Lung (tissue), 12 donors: ENCODE measurements around the gene BRF1. TPM values are rescaled to one million over a fixed set of nuclear protein-coding genes. Genes with fewer than 3 reads are reported as not detected.

Source experiments
- ATAC-seq: fragments of 200-7000 bp; cut with Tn5 transposase; one replicate; pipeline ENCODE4 v1.9.1; 2020; ENCODE audit warnings: moderate number of reproducible peaks; ENCODE audit not compliant: insufficient read depth, low FRiP score
- DNase-seq, 3 donors: peaks; one replicate each; pipeline ENCODE4 v3.0.0-alpha.2; 2013 to 2017
- H3K27ac ChIP-seq, 2 donors: one replicate each; pipeline ENCODE4 v1.5.1; 2013; ENCODE audit warnings: mild to moderate bottlenecking in 2 of 2, moderate library complexity in 2 of 2, control low read depth in 1 of 2, inconsistent platforms in 1 of 2, low read depth in 1 of 2, low read length in 1 of 2
- H3K27me3 ChIP-seq, 3 donors: one replicate each; pipeline ENCODE4 v1.5.1; 2013; ENCODE audit warnings: low read length in 2 of 3; ENCODE audit not compliant: control insufficient read depth in 3 of 3, insufficient read depth in 3 of 3
- H3K36me3 ChIP-seq, 4 donors: one replicate each; pipeline ENCODE4 v1.5.1; 2013; ENCODE audit warnings: low read length in 4 of 4, mild to moderate bottlenecking in 1 of 4, moderate library complexity in 1 of 4; ENCODE audit not compliant: control insufficient read depth in 4 of 4, insufficient read depth in 4 of 4
- H3K4me1 ChIP-seq, 5 donors: one replicate each; pipeline ENCODE4 v1.5.1; 2013; ENCODE audit warnings: low read length in 5 of 5, mild to moderate bottlenecking in 2 of 5, moderate library complexity in 1 of 5; ENCODE audit not compliant: control insufficient read depth in 5 of 5, insufficient read depth in 5 of 5
- H3K4me3 ChIP-seq: one replicate; pipeline ENCODE4 v1.5.1; 2013; ENCODE audit warnings: mild to moderate bottlenecking, control low read depth, moderate library complexity
- H3K9ac ChIP-seq, 2 donors: one replicate each; pipeline ENCODE4 v1.5.1; 2013; ENCODE audit warnings: low read length in 2 of 2, control low read depth in 1 of 2; ENCODE audit not compliant: insufficient read depth in 1 of 2
- H3K9me3 ChIP-seq, 4 donors: one replicate each; pipeline ENCODE4 v1.5.1; 2013; ENCODE audit warnings: low read length in 3 of 4, mild to moderate bottlenecking in 1 of 4, moderate library complexity in 1 of 4; ENCODE audit not compliant: control insufficient read depth in 4 of 4, insufficient read depth in 3 of 4
- WGBS, 2 donors: extraction: QIAGEN DNeasy Blood & Tissue Kit; methylation state at CpG; one replicate each; pipeline ENCODE4 v1.1.7; 2013; 5-methylcytosine and 5-hydroxymethylcytosine counted together
- polyA plus RNA-seq, 2 donors: library from polyadenylated mRNA; stranded (reverse); fragments of 200-250 nt; gene quantifications; one replicate each; pipeline ENCODE4 v1.2.1, GENCODE V29; 2013
- total RNA-seq, 2 donors: library from RNA; depleted of rRNA in 1 of 2; stranded (reverse); fragments of >200 nt in 1 of 2; gene quantifications; one replicate each; pipeline ENCODE4 v1.2.1, GENCODE V29; 2014 to 2021
- TF ChIP-seq, protein P1 (sequence below): IDR thresholded peaks from 2 replicates; pipeline ENCODE4 v1.5.1; 2012; ENCODE audit warnings: mild to moderate bottlenecking; ENCODE audit errors: control extremely low read depth, extremely low read depth
- donor health status: control.
- donor health status: control.
- donor health status: Bipolar disorder and iron deficiency.
- donor health status: healthy.
- donor health status: DM: yes; HTN: yes; CAD: no.

The BRF1 gene
- total and polyA plus RNA-seq, 4 donors, result 14.2 to 55.3 (median 37.2) TPM

DNA sequence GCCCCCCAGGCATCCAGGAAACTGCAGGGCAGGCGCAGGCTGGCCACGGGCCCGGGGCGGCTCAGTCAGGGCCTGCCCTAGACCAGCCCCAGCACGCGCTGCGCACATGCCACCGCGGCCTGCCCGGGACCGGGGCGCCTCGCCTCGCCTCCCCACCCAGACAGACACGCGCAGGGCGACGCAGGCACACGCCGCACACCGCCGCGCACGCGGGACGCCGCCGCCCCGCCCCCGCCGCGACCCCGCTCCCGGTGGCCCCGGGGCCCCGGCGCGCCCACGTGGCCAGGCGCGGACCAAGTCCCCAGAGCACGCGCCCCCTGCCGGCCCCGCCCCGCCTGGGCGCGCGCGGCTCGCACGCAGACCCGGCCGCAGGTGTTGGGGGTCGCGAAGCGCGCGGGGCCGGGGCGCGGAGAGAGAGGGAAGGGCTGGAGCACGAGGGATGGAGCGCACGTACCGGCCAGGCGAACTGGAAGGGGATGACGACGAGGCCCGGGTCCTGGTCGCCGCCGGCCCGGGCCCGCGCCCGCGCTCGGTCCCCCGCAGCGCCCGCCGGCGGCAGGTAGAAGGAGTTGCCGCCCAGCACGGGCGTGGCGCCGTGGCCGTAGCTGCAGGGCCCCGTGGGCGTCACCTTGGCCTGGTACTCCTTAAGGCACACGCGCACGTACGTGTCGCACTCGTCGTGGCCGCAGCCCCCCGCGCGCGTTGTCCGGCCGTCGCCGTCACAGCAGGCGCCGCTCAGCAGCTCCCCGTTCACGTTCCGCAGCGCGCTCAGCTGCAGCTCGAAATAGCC, 133.3 kb downstream of the BRF1 start:
- H3K4me3 ChIP-seq, result peak overlapping the region; percentile 60
- peaks cover 0 to 30% (median 16%) of the 10 kb centered on the region in 5 donors for H3K4me1 ChIP-seq
- peak; percentile 27 to 49 (median 45) for DNase-seq
- no peaks in the 10 kb centered on the region for H3K9me3 ChIP-seq
- no peaks in the 10 kb centered on the region for H3K36me3 ChIP-seq
- TF ChIP-seq, protein P1, sequence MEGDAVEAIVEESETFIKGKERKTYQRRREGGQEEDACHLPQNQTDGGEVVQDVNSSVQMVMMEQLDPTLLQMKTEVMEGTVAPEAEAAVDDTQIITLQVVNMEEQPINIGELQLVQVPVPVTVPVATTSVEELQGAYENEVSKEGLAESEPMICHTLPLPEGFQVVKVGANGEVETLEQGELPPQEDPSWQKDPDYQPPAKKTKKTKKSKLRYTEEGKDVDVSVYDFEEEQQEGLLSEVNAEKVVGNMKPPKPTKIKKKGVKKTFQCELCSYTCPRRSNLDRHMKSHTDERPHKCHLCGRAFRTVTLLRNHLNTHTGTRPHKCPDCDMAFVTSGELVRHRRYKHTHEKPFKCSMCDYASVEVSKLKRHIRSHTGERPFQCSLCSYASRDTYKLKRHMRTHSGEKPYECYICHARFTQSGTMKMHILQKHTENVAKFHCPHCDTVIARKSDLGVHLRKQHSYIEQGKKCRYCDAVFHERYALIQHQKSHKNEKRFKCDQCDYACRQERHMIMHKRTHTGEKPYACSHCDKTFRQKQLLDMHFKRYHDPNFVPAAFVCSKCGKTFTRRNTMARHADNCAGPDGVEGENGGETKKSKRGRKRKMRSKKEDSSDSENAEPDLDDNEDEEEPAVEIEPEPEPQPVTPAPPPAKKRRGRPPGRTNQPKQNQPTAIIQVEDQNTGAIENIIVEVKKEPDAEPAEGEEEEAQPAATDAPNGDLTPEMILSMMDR, result no peak
- no peak overlapping the region for H3K9ac ChIP-seq
- WGBS, 2 donors, result 2 to 4% methylated on average over 72 to 116 of the region's 116 CpGs
- H3K27me3 ChIP-seq, result peaks cover 0 to 7% (median 5%) of the 10 kb centered on the region in 3 donors
- ATAC-seq, result no peak
- peak overlapping the region in 1 of 2 donors; percentile 16 for H3K27ac ChIP-seq

GRCh38 chr14:105166571-105167302, 134.1 kb downstream of the BRF1 start:
- DNase-seq (no peak), ATAC-seq (no peak)
- TF ChIP-seq, protein P1, result no peak
- H3K27ac ChIP-seq, result peak overlapping the region in 1 of 2 donors; percentile 16
- H3K9ac ChIP-seq, result no peak overlapping the region
- H3K4me3 ChIP-seq, result peak overlapping the region; percentile 3
- 61 to 73% methylated on average over 18 to 22 of the region's 22 CpGs for WGBS, 2 donors
- H3K9me3 ChIP-seq, result no peaks in the 10 kb centered on the region
- no peaks in the 10 kb centered on the region for H3K36me3 ChIP-seq
- peaks cover 0 to 7% (median 5%) of the 10 kb centered on the region in 3 donors for H3K27me3 ChIP-seq
- H3K4me1 ChIP-seq, result peaks cover 0 to 30% (median 16%) of the 10 kb centered on the region in 5 donors

GRCh38 chr14:105165761-105166485, 134.9 kb downstream of the BRF1 start:
- 89 to 93% methylated on average over 29 to 32 of the region's 32 CpGs for WGBS, 2 donors

More at GRCh38 chr14:105165761-105166485, 134.9 kb downstream of the BRF1 start:
- peaks cover 0 to 25% (median 13%) of the 10 kb centered on the region in 5 donors for H3K4me1 ChIP-seq
- no peaks in the 10 kb centered on the region for H3K36me3 ChIP-seq
- no peaks in the 10 kb centered on the region for H3K9me3 ChIP-seq
- no peak overlapping the region for H3K27ac ChIP-seq
- peaks cover 0 to 7% (median 5%) of the 10 kb centered on the region in 3 donors for H3K27me3 ChIP-seq
- H3K9ac ChIP-seq, result no peak overlapping the region
- DNase-seq (no peak), ATAC-seq (no peak)
- TF ChIP-seq, protein P1, result no peak
- H3K4me3 ChIP-seq, result no peak overlapping the region
